HepG2 (cell line): ENCODE measurements around the gene CCDC120. TPM values are rescaled to one million over a fixed set of nuclear protein-coding genes. Genes with fewer than 3 reads are reported as not detected.
A peak's percentile ranks its signal among the peaks of the same experiment; 100 is the strongest.

Experiments used
- ATAC-seq: fragments of 200-7000 bp; cut with Tn5 transposase; 3 replicates; pipeline ENCODE4 v1.9.1; 2020; ENCODE audit warnings: mild to moderate bottlenecking, moderate library complexity
- Bru-seq: library from RNA; stranded (reverse); fragments of 400-500 nt; gene quantifications from one replicate; lab custom pipeline; 2021; lab: Mats Ljungman, UMichigan
- BruChase-seq, 2 experiments: library from RNA; stranded (reverse); fragments of 400-500 nt; gene quantifications; one replicate each; lab custom pipeline; 2021; lab: Mats Ljungman, UMichigan
- BruUV-seq: library from RNA; stranded (reverse); fragments of 400-500 nt; replicated peaks from 2 replicates; lab custom pipeline; 2021; lab: Mats Ljungman, UMichigan
- CTCF ChIA-PET: fragments of 300-600 bp; formaldehyde crosslinking; extraction: SDS; loops from one replicate; lab custom pipeline; 2021; ENCODE audit warnings: low total read pairs, inconsistent platforms, low intra/inter-chr PET ratio; lab: Yijun Ruan, JAX
- POLR2A ChIA-PET: fragments of 350-600 bp; sonication (Branson Sonifier 250); formaldehyde crosslinking; loops from one replicate; lab custom pipeline; 2020; ENCODE audit warnings: antibody characterized with exemption, inconsistent platforms; lab: Yijun Ruan, JAX
- DNase-seq: peaks from one replicate; pipeline ENCODE4 v3.0.0-alpha.2; 2015; ENCODE audit warnings: low spot score
- FAIRE-seq: peaks from 3 replicates; lab custom pipeline; 2011; peaks lifted over from hg19 to GRCh38; lab: Jason Lieb, UNC
- H2AFZ ChIP-seq: one replicate; pipeline ENCODE4 v1.6.1; 2011; ENCODE audit warnings: low read length, inconsistent platforms
- H3K27ac ChIP-seq: fragments of 300-600 bp; 3 replicates; pipeline ENCODE4 v1.8.0; 2011; ENCODE audit warnings: mixed run types, mild to moderate bottlenecking, mixed read lengths, low read length, inconsistent platforms; ENCODE audit not compliant: insufficient read depth; ENCODE audit errors: extremely low read length
- H3K27me3 ChIP-seq, 2 experiments: fragments of 200-600 bp in 1 of 2; 2 replicates in 1 of 2; 3 replicates in 1 of 2; pipeline versions ENCODE4 v1.6.0 to v1.8.0; 2011; ENCODE audit warnings: low read length in 2 of 2, mild to moderate bottlenecking in 2 of 2, moderate library complexity in 2 of 2, inconsistent platforms in 1 of 2; ENCODE audit not compliant: insufficient read depth in 2 of 2, control insufficient read depth in 1 of 2
- H3K36me3 ChIP-seq, 2 experiments: fragments of 200-600 bp in 1 of 2; replicated peaks in 1 of 2; 2 replicates in 1 of 2; 3 replicates in 1 of 2; pipeline versions ENCODE4 v1.5.1 to v1.8.0; 2011; ENCODE audit warnings: low read length in 2 of 2, inconsistent platforms in 1 of 2; ENCODE audit not compliant: insufficient read depth in 2 of 2, control insufficient read depth in 1 of 2
- H3K4me1 ChIP-seq: 2 replicates; pipeline ENCODE4 v1.5.1; 2012; ENCODE audit warnings: low read length, inconsistent platforms; ENCODE audit not compliant: insufficient read depth
- H3K4me2 ChIP-seq: 2 replicates; pipeline ENCODE4 v1.6.0; 2011; ENCODE audit warnings: low read depth, low read length, inconsistent platforms
- H3K4me3 ChIP-seq, 3 experiments: fragments of 200-600 bp in 1 of 3; sonication (generic), shearing (Covaris generic) in 1 of 3; replicated peaks in 1 of 3; 2 replicates each; pipeline ENCODE4 v1.5.1; 2011 to 2016; ENCODE audit warnings: low read length in 3 of 3, inconsistent platforms in 2 of 3, low read depth in 2 of 3, mild to moderate bottlenecking in 2 of 3, control low read depth in 1 of 3, mixed read lengths in 1 of 3; ENCODE audit not compliant: insufficient read depth in 1 of 3
- H3K79me2 ChIP-seq: one replicate; pipeline ENCODE4 v1.6.1; 2011; ENCODE audit warnings: low read length, inconsistent platforms; ENCODE audit not compliant: insufficient read depth
- H3K9ac ChIP-seq: 2 replicates; pipeline ENCODE4 v1.6.0; 2011; ENCODE audit warnings: mild to moderate bottlenecking, low read depth, low read length, inconsistent platforms; ENCODE audit not compliant: insufficient read depth
- H3K9me3 ChIP-seq: 2 replicates; pipeline ENCODE4 v1.5.1; 2012; ENCODE audit warnings: mild to moderate bottlenecking, low read length
- H4K20me1 ChIP-seq: 2 replicates; pipeline ENCODE4 v1.6.0; 2011; ENCODE audit warnings: inconsistent platforms, mild to moderate bottlenecking, low read length, moderate library complexity; ENCODE audit not compliant: insufficient read depth
- ZNF296 ChIP-seq: sonication (generic); formaldehyde crosslinking; conservative IDR thresholded peaks from 2 replicates; pipeline ENCODE4 v1.5.0; 2020; ENCODE audit warnings: mild to moderate bottlenecking, missing genetic modification reagents
- ZNF652 ChIP-seq: IDR thresholded peaks from 2 replicates; pipeline ENCODE4 v1.6.1; 2016; ENCODE audit warnings: low read depth, borderline replicate concordance
- WGBS: methylation state at CpG from one replicate; pipeline ENCODE4 v1.1.6; 2017; ENCODE audit warnings: low lambda C conversion rate; 5-methylcytosine and 5-hydroxymethylcytosine counted together
- in situ Hi-C: cut with HindIII; loops from 2 replicates; pipeline ENCODE4 v1.10.0; 2017; ENCODE audit warnings: low pct_unique_long_range_greater_than_20kb; ENCODE audit not compliant: extremely low pct_ligation_motif_present
- intact Hi-C: fragments of 100-400 bp; cut with micrococcal nuclease; formaldehyde crosslinking; loops from one replicate; pipeline ENCODE4 v1.10.0; 2022; ENCODE audit not compliant: unreplicated experiment
- long read RNA-seq, 2 experiments: library from RNA in 1 of 2; library from polyadenylated mRNA in 1 of 2; stranded (forward) in 1 of 2; unstranded in 1 of 2; transcript quantifications; one replicate each; pipeline ENCODE4 v2.0.0, GENCODE V29; 2019 to 2022
- polyA minus RNA-seq, 3 experiments: library from RNA; depleted of rRNA, polyadenylated mRNA; stranded (reverse); fragments of >200 nt; gene quantifications; 2 replicates each; pipeline ENCODE4 v1.2.3, GENCODE V29; 2011; ENCODE audit warnings: low replicate concordance in 1 of 3
- polyA plus RNA-seq, 8 experiments: library from polyadenylated mRNA; depleted of rRNA in 3 of 8; stranded (reverse) in 7 of 8; unstranded in 1 of 8; fragments of >200 nt; fragmentation: Illumina TruSeq in 4 of 8; extraction: Trizol in 4 of 8; gene quantifications; 2 replicates each; pipeline versions ENCODE4 v1.2.1 to v1.2.3, GENCODE V29; 2011 to 2016; ENCODE audit warnings: low read depth in 4 of 8, missing spikeins in 1 of 8, mixed read lengths in 1 of 8; ENCODE audit not compliant: insufficient read depth in 1 of 8
- total RNA-seq, 5 experiments: library from RNA; depleted of rRNA; stranded (reverse); fragments of >200 nt; fragmentation: Illumina TruSeq; extraction: Trizol; gene quantifications; 2 replicates each; pipeline ENCODE4 v1.2.3, GENCODE V29; 2016; ENCODE audit warnings: low read depth in 1 of 5
- TF ChIP-seq, protein P1 (sequence below): sonication (generic); formaldehyde crosslinking; IDR thresholded peaks from 2 replicates; pipeline ENCODE4 v1.8.0; 2022; ENCODE audit warnings: missing genetic modification reagents, low read depth, mild to moderate bottlenecking, borderline replicate concordance

Gene CCDC120, protein sequence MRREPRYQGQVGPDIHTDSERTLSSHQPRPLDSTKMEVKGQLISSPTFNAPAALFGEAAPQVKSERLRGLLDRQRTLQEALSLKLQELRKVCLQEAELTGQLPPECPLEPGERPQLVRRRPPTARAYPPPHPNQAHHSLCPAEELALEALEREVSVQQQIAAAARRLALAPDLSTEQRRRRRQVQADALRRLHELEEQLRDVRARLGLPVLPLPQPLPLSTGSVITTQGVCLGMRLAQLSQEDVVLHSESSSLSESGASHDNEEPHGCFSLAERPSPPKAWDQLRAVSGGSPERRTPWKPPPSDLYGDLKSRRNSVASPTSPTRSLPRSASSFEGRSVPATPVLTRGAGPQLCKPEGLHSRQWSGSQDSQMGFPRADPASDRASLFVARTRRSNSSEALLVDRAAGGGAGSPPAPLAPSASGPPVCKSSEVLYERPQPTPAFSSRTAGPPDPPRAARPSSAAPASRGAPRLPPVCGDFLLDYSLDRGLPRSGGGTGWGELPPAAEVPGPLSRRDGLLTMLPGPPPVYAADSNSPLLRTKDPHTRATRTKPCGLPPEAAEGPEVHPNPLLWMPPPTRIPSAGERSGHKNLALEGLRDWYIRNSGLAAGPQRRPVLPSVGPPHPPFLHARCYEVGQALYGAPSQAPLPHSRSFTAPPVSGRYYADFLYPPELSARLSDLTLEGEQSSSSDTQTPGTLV
- total RNA-seq (2016; rRNA removed; fragmentation: Illumina TruSeq; extraction: Trizol): 0.89 and 1.3 TPM in 2 replicates
- total RNA-seq (2016; cell fraction: cytosol; rRNA removed; fragmentation: Illumina TruSeq; extraction: Trizol; ENCODE audit: low read depth): 0.30 and 0.44 TPM in 2 replicates
- total RNA-seq (2016; cell fraction: insoluble cytoplasmic fraction; rRNA removed; fragmentation: Illumina TruSeq; extraction: Trizol): 0.61 and 1.2 TPM in 2 replicates
- total RNA-seq (2016; cell fraction: membrane; rRNA removed; fragmentation: Illumina TruSeq; extraction: Trizol): 0.83 and 0.90 TPM in 2 replicates
- total RNA-seq (2016; cell fraction: nucleus; rRNA removed; fragmentation: Illumina TruSeq; extraction: Trizol): 1.0 and 2.0 TPM in 2 replicates
- polyA plus RNA-seq (2011; rRNA removed): 3.2 and 3.7 TPM in 2 replicates
- 1.7 and 2.1 TPM in 2 replicates for polyA plus RNA-seq (2011; cell fraction: cytosol; rRNA removed)
- polyA plus RNA-seq (2011; cell fraction: nucleus; rRNA removed): 11.3 and 13.0 TPM in 2 replicates
- polyA plus RNA-seq (2012): 3.2 and 3.9 TPM in 2 replicates
- 0.15 and 0.16 TPM in 2 replicates for polyA plus RNA-seq (2016; cell fraction: cytosol; fragmentation: Illumina TruSeq; extraction: Trizol; ENCODE audit: low read depth)
- 2.4 and 3.0 TPM in 2 replicates for polyA plus RNA-seq (2016; cell fraction: insoluble cytoplasmic fraction; fragmentation: Illumina TruSeq; extraction: Trizol; ENCODE audit: low read depth)
- polyA plus RNA-seq (2016; cell fraction: membrane; fragmentation: Illumina TruSeq; extraction: Trizol; ENCODE audit: low read depth): 0.78 and 1.0 TPM in 2 replicates
- polyA plus RNA-seq (2016; cell fraction: nucleus; fragmentation: Illumina TruSeq; extraction: Trizol; ENCODE audit: insufficient read depth, low read depth): 7.3 TPM in 2 replicates
- polyA minus RNA-seq (2011; rRNA and poly(A)+ RNA removed; ENCODE audit: low replicate concordance): 3.1 and 4.9 TPM in 2 replicates
- polyA minus RNA-seq (2011; cell fraction: cytosol; rRNA and poly(A)+ RNA removed): 1.3 and 1.4 TPM in 2 replicates
- 2.8 and 4.2 TPM in 2 replicates for polyA minus RNA-seq (2011; cell fraction: nucleus; rRNA and poly(A)+ RNA removed)
- Bru-seq, nascent RNA: percentile 51 among the genes with signal in this experiment
- BruChase-seq, experiment 1, labeled RNA remaining after a 6-hour chase: percentile 61 among the genes with signal in this experiment
- percentile 59 among the genes with signal in this experiment for BruChase-seq, experiment 2, labeled RNA remaining after a 2-hour chase
- long read RNA-seq, experiment 1, partial matches to known transcripts: 0 of 3 reads
- long read RNA-seq, experiment 1, other reads (novel, unspliced or antisense): 0 of 3 reads
- long read RNA-seq, experiment 2, partial matches to known transcripts: 0 of 8 reads
- long read RNA-seq, experiment 2, other reads (novel, unspliced or antisense): 6 of 8 reads

GRCh38 chrX:49058794-49059193 is at the start of gene CCDC120:
TSS of gene CCDC120 (plus strand) at chrX:49058999. CDS start at chrX:49062042, 3,043 bp downstream.
- Histone ChIP-seq H4K20me1 (no peaks in the 10 kb centered on the region), H3K79me2 (peaks cover 2% of the 10 kb centered on the region), H3K4me3 (peak within 1 kb of the TSS; percentile 26 to 55 (median 40); a peak in 5 of 6 replicates), H3K4me1 (peaks cover 45% of the 10 kb centered on the region), H3K27ac (no peak within 1 kb of the TSS), H3K9ac (peak within 1 kb of the TSS; percentile 39), H3K36me3 (no peaks in the 10 kb centered on the region; a peak in 2 of 5 replicates), H3K4me2 (peak within 1 kb of the TSS; percentile 61)
- BruUV-seq: no TSS peak
- 20% methylated on average over 2 of the region's 5 CpGs for WGBS
- intact Hi-C loops (no loop called here), in situ Hi-C loops (no loop called here)
- CTCF ChIA-PET: no interaction called here
- ATAC-seq: peak; percentile 35
- POLR2A ChIA-PET: no interaction called here
- TF ChIP-seq ZNF652 (CRISPR knock-in tag) (peak; percentile 84), ZNF296 (CRISPR knock-in tag) (no peak)
- TF ChIP-seq, protein P1, sequence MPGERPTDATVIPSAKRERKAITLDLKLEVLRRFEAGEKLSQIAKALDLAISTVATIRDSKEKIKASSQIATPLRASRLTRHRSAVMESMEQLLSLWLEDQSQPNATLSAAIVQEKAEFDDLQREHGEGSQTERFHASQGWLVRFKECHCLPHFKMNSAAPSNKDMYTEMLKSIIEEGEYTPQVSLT: no peak
- TF ChIP-seq, all 625 proteins: peak for 1
- FAIRE-seq: no peak
- Histone ChIP-seq H2AFZ (no peak within 1 kb of the TSS), H3K27me3 (no peaks in the 10 kb centered on the region), H3K9me3 (no peaks in the 10 kb centered on the region)
- no peak for DNase-seq
